GM18511 (cell line): ENCODE measurements around the gene SFXN2.
A peak's percentile ranks its signal among the peaks of the same experiment; 100 is the strongest.
"Not testable (repeated sequence)": the region's sequence is repeated elsewhere in the genome, so short reads cannot be mapped to it uniquely, and the experiment has no call there.

ENCODE experiments used
- ATAC-seq: cut with Tn5 transposase; IDR thresholded peaks from one replicate; pipeline ENCODE4 v1.9.1; 2021; ENCODE audit warnings: mild to moderate bottlenecking, moderate library complexity; ENCODE audit not compliant: unreplicated experiment

SFXN2 gene

DNA sequence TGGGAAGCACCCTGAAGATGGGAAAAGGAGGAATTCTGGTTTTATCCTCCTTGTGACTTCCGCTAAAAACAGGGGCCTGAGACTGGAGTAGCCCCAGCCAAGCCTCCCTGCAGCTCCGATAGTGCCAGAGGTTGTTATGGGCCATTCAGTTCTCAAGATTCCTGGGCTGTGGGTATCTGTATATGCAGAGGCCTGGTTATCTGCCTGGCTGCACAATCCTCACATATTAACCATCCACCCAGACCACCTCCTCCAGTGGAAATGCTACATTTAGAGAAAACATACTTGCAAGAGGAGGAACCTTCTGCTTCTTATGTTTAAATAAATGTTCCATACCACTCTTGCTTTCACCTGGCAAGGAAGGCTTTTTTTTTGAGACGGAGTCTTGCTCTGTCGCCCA is 34.8 kb upstream of the SFXN2 start:
- ATAC-seq, result no peak

GRCh38 chr10:102681696-102682095 is 32.7 kb upstream of the SFXN2 start:
- ATAC-seq, result no peak

- ATAC-seq, result no peak
Observed at GRCh38 chr10:102682416-102682815, 32.0 kb upstream of the SFXN2 start.

DNA sequence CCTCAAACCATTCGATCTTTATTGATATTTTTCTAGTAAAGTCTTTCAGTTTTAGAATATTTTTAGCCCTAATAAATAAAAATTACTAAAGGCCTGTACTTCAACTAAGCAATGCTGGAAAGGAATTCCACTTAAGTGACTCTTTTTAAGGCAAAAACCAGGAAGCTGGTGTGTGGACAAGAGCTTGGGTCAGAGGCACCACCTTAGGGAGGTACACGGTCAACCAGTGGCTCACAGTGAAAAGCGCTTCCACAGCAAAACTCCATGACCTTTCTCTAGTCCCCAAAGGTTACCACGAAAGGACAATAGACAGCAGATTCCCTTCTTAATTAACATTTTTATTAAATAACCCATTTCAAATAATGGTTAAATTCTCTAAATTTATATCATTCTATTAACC is 31.5 kb upstream of the SFXN2 start:
- no peak for ATAC-seq

- ATAC-seq, result no peak
Observed at GRCh38 chr10:102683736-102684135, 30.7 kb upstream of the SFXN2 start.

DNA sequence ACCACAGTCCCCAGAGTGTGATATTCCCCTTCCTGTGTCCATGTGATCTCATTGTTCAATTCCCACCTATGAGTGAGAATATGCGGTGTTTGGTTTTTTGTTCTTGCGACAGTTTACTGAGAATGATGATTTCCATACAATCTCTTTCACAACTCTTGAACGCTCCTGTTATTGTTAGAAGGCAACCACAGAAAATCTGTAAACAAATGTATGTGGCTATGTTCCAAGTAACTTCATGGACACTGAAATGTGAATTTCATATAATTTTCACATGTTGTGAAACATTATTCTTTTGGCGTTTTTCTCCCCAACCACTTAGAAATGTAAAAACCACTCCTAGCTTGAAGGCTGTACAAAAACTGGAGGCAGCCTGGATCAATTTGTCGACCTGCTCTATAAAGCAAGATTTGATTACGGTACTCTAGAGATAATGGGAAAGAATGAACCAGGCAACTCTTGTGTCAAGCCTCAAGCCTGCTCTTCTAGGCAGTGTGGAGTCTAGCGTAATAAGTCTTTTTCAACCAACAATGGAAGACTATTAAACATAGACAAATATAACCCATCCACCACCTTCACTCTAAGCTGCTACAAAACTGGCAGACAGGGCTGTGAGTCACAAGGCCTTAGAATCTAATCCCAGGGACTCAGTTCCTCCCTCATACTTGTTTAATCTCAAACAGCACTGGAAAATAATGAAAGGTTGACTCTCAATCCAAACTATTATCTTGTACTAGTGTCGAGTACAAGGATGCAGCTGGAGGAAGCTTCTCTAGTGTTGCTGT is 23.0 kb upstream of the SFXN2 start:
- ATAC-seq, result no peak

DNA sequence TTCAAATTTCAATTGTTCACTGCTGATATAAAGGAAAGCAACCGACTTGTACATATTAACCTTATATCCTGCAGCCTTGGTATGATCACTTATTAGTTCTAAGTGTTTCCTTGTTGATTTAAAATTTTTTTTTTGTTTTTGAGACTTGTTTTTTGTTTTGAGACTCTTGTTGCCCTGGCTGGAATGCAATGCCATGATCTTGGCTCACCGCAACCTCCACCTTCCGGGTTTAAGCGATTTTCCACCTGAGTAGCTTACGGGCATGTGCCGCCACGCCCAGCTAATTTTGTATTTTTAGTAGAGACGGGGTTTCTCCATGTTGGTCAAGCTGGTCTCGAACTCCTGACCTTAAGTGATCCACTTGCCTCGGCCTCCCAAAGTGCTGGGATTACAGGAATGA is 19.0 kb upstream of the SFXN2 start:
- not testable (repeated sequence) for ATAC-seq

- no peak for ATAC-seq
Observed at GRCh38 chr10:102696736-102697135, 17.7 kb upstream of the SFXN2 start.

DNA sequence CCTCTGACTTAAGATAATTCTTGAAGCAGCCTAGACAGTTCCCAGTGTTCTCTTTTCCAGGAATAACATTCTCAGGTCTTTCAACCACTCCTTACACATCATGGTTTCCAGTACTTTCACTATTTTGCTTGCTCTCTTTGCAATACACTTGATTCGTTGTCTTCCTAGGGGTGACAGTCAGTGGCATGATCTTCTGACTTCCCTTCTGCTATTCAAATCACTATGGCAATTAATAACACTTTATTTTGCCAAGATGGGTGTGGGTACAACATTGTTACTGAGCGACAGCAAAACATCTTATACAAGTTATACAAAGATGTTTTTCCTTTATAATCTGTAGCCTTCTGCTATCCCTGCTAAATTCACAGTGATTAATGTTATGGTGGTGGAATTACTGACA is 15.5 kb upstream of the SFXN2 start:
- ATAC-seq, result no peak

GRCh38 chr10:102701272-102701671 is 13.2 kb upstream of the SFXN2 start:
- no peak for ATAC-seq

DNA sequence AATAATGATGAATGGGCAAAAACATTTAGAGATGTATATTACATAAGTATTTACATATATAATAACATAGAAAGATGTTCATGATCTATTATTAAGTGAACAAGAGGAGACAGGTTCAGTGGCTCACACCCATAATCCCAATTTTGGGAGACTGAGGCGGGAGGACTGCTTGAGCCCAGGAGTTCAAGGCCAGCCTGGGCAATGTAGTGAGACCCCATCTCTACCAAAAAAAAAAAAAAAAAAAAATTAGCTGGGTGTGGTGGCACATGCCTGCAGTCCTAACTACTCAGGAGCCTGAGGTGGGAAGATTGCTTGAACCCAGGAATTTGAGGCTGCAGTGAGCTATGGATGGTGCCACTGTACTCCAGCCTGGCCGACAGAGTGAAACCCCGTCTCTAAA is 12.6 kb upstream of the SFXN2 start:
- ATAC-seq, result no peak

GRCh38 chr10:102702742-102703141 is 11.7 kb upstream of the SFXN2 start:
- ATAC-seq, result no peak

DNA sequence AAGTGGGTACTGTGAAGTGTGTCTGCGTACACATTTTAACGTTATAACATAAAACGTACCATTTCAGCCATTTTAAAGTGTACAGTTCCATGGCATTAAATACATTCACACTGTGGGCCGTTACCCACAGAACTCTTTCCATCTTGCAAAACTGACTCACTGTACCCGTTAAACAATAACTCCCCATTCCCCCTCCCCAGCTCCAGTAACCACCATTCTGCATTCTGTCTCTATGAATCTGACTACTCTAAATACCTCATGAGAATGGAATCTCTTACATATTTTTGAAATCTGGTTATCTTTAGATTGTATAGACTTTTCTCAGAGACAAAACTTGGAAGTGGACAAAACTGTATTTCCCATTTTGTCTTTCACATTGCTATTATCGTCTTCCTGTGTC is 9.5 kb upstream of the SFXN2 start:
- no peak for ATAC-seq

DNA sequence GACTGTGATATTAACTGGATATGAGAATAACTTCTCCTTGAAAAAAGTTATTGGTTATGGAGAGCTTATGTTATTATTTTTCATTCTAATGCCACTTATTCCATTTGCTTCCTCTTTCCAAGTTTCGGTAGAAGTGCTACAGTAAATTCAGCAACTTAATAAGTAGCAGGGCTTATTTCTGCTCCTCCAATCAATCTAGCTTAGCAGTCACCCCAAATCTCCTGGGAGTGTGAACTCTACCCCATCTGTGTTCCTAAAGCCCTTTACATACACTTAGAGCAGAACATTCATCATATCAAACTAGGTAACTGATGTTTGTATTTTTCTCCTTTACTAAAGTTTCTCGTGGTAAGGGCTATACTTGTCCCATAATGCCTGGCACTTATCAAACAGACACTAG is 8.9 kb upstream of the SFXN2 start:
- no peak for ATAC-seq

DNA sequence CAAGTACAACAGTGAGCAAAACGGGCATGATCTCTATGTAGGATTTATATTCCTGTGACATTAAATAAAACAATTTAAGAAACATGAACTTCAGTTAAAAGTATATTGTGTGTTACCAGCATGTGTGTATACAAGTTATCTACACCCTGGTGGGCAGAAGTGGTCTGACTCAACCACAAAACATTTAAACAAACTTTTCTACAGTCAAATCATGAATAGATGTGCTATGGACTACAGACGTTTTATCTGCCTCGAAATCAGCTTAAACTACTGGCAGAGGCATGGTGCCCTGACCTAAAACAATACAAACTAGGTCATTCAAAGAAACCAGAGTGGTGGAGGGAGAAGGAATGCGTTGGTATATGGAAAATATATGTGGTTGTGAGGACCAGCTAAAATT is 3.8 kb upstream of the SFXN2 start:
- ATAC-seq, result no peak

- no peak for ATAC-seq
Observed at GRCh38 chr10:102712089-102712488, 2.3 kb upstream of the SFXN2 start.

DNA sequence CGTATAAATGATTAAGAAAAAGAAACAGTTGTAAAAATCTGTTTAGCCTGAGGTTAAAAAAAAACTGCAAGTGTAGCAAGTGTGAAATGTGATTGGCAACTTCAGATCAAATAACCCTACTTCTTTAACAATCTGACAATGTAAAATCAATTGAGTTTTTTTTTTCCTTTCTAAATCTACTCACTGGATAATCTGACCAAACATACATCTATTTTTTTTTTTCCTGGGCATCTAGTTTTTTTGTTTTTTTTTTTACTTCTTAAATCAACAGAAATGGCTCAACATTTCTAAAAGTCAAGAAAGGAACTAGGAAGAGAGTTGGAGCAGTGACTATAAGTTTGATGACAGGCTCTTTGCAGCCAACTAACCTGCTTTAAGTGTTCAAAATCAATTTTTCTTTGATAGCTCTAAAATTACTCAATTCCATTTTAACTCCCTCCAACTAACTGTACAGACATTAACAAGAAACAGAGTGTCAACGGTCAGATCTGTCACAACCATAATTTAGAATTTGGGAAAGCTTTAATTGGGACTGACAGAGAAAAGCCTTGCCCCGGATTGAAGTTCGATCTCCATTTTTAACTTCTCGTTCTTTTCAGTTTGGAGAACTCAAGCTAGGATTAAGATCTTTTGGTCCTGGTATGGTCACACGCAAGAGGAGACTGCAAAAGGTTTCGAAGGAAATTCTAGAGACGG is 1.4 kb upstream of the SFXN2 start:
- ATAC-seq, result no peak

GRCh38 chr10:102713539-102713813 is 960 bp upstream of the SFXN2 start:
- ATAC-seq, result peak; percentile 54

DNA sequence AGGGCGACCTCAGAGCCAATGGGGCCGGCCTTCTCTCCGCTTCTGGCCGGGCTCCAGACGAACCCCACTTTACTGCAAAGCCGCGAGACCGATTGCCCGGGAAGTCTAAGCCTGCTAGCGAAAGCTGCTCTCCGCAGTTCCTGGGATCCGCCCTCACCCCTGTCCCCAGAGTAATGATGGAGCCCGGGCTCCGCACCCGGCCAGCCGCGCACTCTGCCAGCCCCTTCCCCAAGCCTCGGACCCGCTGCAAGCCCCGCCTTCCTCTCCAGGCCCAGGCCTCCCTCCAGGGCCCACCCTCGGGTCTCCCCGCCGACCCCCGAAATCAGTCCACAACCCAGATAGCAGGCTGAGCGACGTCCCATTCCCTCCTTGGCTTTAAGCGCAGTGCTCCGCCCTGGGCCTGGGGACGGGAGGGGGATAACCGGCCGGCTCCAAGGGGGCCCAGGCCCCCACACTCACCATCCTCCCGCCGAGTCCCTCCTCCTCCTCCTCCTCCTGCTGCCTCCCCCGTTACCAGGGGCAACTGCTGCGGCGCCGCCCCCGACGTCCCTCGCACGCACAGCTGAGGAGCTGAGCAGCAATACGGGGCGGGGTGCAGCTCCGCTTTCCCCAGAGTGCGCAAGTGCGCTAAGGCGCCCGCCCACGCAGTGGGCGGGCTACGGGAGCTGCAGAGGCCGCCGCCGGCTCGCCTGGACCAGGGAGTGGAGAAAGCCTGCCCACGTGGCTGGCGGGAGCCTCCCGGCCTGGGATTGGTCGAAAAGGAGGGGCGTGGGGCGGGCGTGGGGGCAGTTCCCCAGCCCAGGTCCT is 419 bp upstream of the SFXN2 start, which contains the start of gene ARL3:
TSS of gene ARL3 (minus strand) at position 584 of the 807 bp plus-strand sequence. CDS start at position 462, 122 bp downstream.
- ATAC-seq, result peak; percentile 79

GRCh38 chr10:102715880-102716279 is 1.4 kb downstream of the SFXN2 start:
- ATAC-seq, result no peak

DNA sequence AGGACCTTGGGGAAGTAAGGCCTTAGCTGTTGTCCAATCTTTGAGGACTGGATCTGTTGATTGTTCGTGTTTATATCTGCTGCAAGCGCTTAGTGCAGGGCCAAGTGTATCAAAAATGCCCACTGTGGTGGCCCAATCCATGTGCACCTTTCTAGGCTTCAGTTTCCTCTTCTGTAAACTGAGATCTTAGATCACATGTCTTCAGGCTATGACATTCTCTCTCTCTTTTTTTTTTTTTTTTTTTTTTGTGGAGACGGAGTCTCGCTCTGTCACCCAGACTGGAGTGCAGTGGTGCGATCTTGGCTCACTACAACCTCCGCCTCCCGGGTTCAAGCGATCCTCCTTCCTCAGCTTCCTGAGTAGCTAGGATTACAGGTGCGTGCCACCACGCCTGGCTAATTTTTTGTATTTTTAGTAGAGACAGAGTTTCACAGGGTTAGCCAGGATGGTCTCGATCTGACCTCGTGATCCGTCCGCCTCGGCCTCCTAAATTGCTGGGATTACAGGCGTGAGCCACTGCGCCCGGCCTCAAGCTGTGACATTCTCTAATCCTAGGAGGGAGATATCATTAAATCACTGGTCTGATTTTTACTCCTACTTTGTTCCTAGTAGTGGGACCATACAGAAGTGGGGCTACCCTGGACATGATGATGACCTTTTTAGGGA is 2.6 kb downstream of the SFXN2 start:
- ATAC-seq, result not testable (repeated sequence)
